Measurements from ENCODE around the gene LRPAP1. TPM values are rescaled to one million over a fixed set of nuclear protein-coding genes. Genes with fewer than 3 reads are reported as not detected.

LRPAP1 gene
- polyA plus RNA-seq, 1 donor from 2014 or later = 91.1 TPM

DNA sequence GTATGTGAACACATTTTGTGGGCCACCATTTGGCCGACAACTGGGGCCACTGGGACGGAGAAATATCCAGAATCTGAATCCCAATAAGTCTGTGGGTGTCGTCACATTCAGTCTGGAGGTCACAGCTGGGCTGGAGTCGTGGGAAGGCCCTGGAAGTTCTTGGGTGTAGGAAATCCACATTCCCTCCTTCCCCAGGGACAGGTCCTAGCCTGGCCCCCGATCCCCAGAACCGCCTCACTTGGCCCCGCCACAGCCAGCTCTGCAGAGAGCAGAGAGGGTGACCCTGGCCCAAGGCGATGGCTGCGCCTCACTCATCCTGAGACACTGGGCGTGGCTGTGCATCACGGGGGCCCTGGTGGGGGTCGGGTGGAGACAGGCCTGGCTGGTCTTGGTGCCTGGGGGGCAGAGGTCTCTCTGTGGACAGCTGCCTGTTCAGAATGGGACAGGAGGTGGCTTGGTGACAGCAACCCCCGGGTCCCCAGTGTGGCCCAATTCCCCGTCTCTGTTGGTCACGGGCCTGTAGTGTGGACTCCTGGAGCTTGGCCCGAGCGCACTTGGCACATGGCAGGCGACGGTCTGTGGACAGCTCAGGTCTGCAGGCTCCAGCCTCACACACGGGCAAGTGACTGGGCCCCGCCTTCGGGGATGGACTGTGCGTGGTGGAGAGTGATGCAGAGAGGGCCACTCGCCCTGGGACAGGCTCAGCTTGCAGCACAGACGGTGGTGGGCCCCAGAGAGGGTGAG, 52.7 kb downstream of the LRPAP1 start:
- no peaks in the 10 kb centered on the region for H4K20me1 ChIP-seq (ENCODE audit: insufficient read depth)
- H3F3A ChIP-seq (ENCODE audit: insufficient read depth, low read length, poor library complexity, severe bottlenecking) = no peaks in the 10 kb centered on the region
- no peak overlapping the region for H3K27ac ChIP-seq (ENCODE audit: low read length)
- no peaks in the 10 kb centered on the region for H3K79me2 ChIP-seq (replicated peaks; ENCODE audit: insufficient read depth, low read length)
- no peaks in the 10 kb centered on the region for H3K9me3 ChIP-seq (ENCODE audit: low read length)
- no peaks in the 10 kb centered on the region for H3K36me3 ChIP-seq (ENCODE audit: insufficient read depth, low read length)
- no peak for TF ChIP-seq MXI1 (conservative IDR thresholded peaks at IDR 0.05; ENCODE audit: poor library complexity, severe bottlenecking)
- TF ChIP-seq POLR2AphosphoS5 (IDR thresholded peaks at IDR 0.05) = no peak
- TF ChIP-seq RAD21 (conservative IDR thresholded peaks at IDR 0.05) = no peak
- no peak for TF ChIP-seq SMC3 (conservative IDR thresholded peaks at IDR 0.05; ENCODE audit: poor library complexity)
- TF ChIP-seq EP300 (conservative IDR thresholded peaks at IDR 0.05; ENCODE audit: poor library complexity, severe bottlenecking) = no peak
- no peak for TF ChIP-seq EZH2 (IDR thresholded peaks at IDR 0.05; ENCODE audit: borderline replicate concordance, insufficient read depth, low read length, poor library complexity, severe bottlenecking)
- TF ChIP-seq TAF1 (IDR thresholded peaks at IDR 0.05; ENCODE audit: low read depth) = no peak
- TF ChIP-seq, protein P1, sequence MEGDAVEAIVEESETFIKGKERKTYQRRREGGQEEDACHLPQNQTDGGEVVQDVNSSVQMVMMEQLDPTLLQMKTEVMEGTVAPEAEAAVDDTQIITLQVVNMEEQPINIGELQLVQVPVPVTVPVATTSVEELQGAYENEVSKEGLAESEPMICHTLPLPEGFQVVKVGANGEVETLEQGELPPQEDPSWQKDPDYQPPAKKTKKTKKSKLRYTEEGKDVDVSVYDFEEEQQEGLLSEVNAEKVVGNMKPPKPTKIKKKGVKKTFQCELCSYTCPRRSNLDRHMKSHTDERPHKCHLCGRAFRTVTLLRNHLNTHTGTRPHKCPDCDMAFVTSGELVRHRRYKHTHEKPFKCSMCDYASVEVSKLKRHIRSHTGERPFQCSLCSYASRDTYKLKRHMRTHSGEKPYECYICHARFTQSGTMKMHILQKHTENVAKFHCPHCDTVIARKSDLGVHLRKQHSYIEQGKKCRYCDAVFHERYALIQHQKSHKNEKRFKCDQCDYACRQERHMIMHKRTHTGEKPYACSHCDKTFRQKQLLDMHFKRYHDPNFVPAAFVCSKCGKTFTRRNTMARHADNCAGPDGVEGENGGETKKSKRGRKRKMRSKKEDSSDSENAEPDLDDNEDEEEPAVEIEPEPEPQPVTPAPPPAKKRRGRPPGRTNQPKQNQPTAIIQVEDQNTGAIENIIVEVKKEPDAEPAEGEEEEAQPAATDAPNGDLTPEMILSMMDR (IDR thresholded peaks at IDR 0.05; ENCODE audit: poor library complexity, severe bottlenecking) = no peak
- TF ChIP-seq, protein P2, sequence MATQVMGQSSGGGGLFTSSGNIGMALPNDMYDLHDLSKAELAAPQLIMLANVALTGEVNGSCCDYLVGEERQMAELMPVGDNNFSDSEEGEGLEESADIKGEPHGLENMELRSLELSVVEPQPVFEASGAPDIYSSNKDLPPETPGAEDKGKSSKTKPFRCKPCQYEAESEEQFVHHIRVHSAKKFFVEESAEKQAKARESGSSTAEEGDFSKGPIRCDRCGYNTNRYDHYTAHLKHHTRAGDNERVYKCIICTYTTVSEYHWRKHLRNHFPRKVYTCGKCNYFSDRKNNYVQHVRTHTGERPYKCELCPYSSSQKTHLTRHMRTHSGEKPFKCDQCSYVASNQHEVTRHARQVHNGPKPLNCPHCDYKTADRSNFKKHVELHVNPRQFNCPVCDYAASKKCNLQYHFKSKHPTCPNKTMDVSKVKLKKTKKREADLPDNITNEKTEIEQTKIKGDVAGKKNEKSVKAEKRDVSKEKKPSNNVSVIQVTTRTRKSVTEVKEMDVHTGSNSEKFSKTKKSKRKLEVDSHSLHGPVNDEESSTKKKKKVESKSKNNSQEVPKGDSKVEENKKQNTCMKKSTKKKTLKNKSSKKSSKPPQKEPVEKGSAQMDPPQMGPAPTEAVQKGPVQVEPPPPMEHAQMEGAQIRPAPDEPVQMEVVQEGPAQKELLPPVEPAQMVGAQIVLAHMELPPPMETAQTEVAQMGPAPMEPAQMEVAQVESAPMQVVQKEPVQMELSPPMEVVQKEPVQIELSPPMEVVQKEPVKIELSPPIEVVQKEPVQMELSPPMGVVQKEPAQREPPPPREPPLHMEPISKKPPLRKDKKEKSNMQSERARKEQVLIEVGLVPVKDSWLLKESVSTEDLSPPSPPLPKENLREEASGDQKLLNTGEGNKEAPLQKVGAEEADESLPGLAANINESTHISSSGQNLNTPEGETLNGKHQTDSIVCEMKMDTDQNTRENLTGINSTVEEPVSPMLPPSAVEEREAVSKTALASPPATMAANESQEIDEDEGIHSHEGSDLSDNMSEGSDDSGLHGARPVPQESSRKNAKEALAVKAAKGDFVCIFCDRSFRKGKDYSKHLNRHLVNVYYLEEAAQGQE (IDR thresholded peaks at IDR 0.05; ENCODE audit: borderline replicate concordance) = no peak
- H3K9ac ChIP-seq (ENCODE audit: low read length) = no peak overlapping the region
- no peak overlapping the region for H3K4me3 ChIP-seq (ENCODE audit: low read length)
- H2AFZ ChIP-seq (ENCODE audit: low read depth, low read length) = no peak overlapping the region
- H3K27me3 ChIP-seq (ENCODE audit: insufficient read depth, low read depth, low read length) = no peaks in the 10 kb centered on the region
- H3K4me2 ChIP-seq (ENCODE audit: low read length) = no peak overlapping the region
- no peaks in the 10 kb centered on the region for H3K9me2 ChIP-seq (ENCODE audit: insufficient read depth, low read length)

DNA sequence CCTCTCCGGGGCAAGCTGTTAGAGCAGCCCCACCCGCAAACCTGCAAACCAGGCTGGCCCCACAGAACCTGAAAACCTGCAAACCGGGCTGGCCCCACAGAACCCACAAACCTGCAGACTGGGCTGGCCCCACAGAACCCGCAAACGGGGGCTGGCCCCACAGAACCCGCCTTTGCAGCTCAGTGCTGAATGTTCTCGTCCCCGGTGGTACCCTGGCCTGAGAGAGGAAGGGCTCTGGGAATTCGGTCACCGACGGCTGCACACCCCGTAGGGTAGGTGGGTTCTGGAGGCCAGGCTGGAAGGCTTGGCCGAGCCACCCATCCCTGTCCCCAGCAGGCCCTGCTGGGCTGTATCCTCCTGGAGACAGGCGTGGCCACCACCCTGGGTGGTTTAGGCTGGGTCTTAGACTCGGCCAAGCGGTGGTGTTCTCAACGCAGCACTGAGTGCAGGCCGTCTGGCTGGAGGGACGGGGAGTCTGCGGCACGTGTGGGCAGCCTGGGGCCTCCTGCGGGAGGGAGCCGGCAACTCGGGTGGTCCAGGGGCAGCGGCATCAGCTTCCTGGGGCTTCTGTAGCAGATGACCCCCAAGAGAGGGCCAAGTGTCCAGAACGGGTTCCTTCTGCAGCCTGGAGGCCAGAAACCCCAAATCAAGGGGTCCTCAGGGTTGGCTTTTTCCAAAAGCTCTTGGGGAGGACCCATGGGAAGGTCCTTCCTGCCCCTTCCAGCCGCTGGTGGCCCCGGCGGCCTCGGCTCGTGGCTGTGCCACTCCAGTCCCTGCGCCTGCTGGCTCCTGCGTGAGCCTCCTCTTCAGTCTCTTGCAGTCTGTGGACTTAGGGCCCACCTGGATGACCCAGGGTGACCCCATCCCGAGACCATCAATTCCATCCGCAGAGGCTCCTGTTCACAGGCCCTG, 53.5 kb downstream of the LRPAP1 start:
- Histone ChIP-seq H3K36me3 (ENCODE audit: insufficient read depth, low read length) (no peaks in the 10 kb centered on the region), H3K27ac (ENCODE audit: low read length) (no peak overlapping the region), H3K79me2 (replicated peaks; ENCODE audit: insufficient read depth, low read length) (no peaks in the 10 kb centered on the region), H3K27me3 (ENCODE audit: insufficient read depth, low read depth, low read length) (no peaks in the 10 kb centered on the region), H3K4me2 (ENCODE audit: low read length) (no peak overlapping the region), H3K9me2 (ENCODE audit: insufficient read depth, low read length) (no peaks in the 10 kb centered on the region), H3K9me3 (ENCODE audit: low read length) (no peaks in the 10 kb centered on the region), H2AFZ (ENCODE audit: low read depth, low read length) (no peak overlapping the region), H3K4me3 (ENCODE audit: low read length) (no peak overlapping the region), H3F3A (ENCODE audit: insufficient read depth, low read length, poor library complexity, severe bottlenecking) (no peaks in the 10 kb centered on the region), H3K9ac (ENCODE audit: low read length) (no peak overlapping the region), H4K20me1 (ENCODE audit: insufficient read depth) (no peaks in the 10 kb centered on the region)
- TF ChIP-seq, protein P1 (IDR thresholded peaks at IDR 0.05; ENCODE audit: poor library complexity, severe bottlenecking) = no peak
- no peak for TF ChIP-seq EP300 (conservative IDR thresholded peaks at IDR 0.05; ENCODE audit: poor library complexity, severe bottlenecking)
- no peak for TF ChIP-seq MXI1 (conservative IDR thresholded peaks at IDR 0.05; ENCODE audit: poor library complexity, severe bottlenecking)
- TF ChIP-seq RAD21 (conservative IDR thresholded peaks at IDR 0.05) = no peak
